GM19099 (cell line): ENCODE data around the gene PROK1.

Experiments used
- POLR2A ChIP-seq: IDR thresholded peaks from 3 replicates; pipeline ENCODE4 v1.6.1; 2011; ENCODE audit warnings: low read depth; ENCODE audit not compliant: insufficient read length; ENCODE audit errors: extremely low read depth

Gene PROK1

GRCh38 chr1:110490791-110491451 lies 40.0 kb downstream of the PROK1 start:
- no peak for TF ChIP-seq POLR2A

- TF ChIP-seq POLR2A: no peak
Observed at GRCh38 chr1:110492573-110492972, 41.6 kb downstream of the PROK1 start.

- no peak for TF ChIP-seq POLR2A
Observed at GRCh38 chr1:110493059-110493699, 42.2 kb downstream of the PROK1 start.

GRCh38 chr1:110494036-110494435 lies 43.1 kb downstream of the PROK1 start:
- TF ChIP-seq POLR2A: no peak

GRCh38 chr1:110494522-110495406 lies 43.8 kb downstream of the PROK1 start:
- TF ChIP-seq POLR2A: no peak

GRCh38 chr1:110495926-110496600 lies 45.1 kb downstream of the PROK1 start:
- TF ChIP-seq POLR2A: no peak

- TF ChIP-seq POLR2A: no peak
Observed at GRCh38 chr1:110498270-110498669, 47.3 kb downstream of the PROK1 start.

GRCh38 chr1:110501488-110502132 lies 50.7 kb downstream of the PROK1 start:
- TF ChIP-seq POLR2A: no peak

- TF ChIP-seq POLR2A: no peak
Observed at GRCh38 chr1:110502402-110503151, 51.6 kb downstream of the PROK1 start.

- no peak for TF ChIP-seq POLR2A
Observed at GRCh38 chr1:110503471-110503870, 52.5 kb downstream of the PROK1 start.

- TF ChIP-seq POLR2A: no peak
Observed at GRCh38 chr1:110504226-110504625, 53.3 kb downstream of the PROK1 start.

- TF ChIP-seq POLR2A: no peak
Observed at GRCh38 chr1:110505596-110505995, 54.6 kb downstream of the PROK1 start.

- TF ChIP-seq POLR2A: no peak
Observed at GRCh38 chr1:110506541-110506940, 55.6 kb downstream of the PROK1 start.
